GM12878 (cell line): Measurements from ENCODE around the gene PDGFD.

ENCODE experiments used
- ATF3 ChIP-seq: IDR thresholded peaks from 2 replicates; pipeline ENCODE4 v1.6.1; 2011; ENCODE audit warnings: low read depth, mild to moderate bottlenecking, low read length, moderate library complexity, borderline replicate concordance; ENCODE audit errors: extremely low read depth
- BCL11A ChIP-seq: IDR thresholded peaks from 2 replicates; pipeline ENCODE4 v1.6.1; 2011; ENCODE audit warnings: low read depth, low read length
- CTCF ChIP-seq, 3 experiments: IDR thresholded peaks in 2 of 3; conservative IDR thresholded peaks in 1 of 3; 2 replicates each; pipeline ENCODE4 v1.5.1; 2011; ENCODE audit warnings: low read depth in 3 of 3, low read length in 3 of 3, mild to moderate bottlenecking in 3 of 3, control low read depth in 2 of 3, moderate library complexity in 2 of 3, inconsistent platforms in 1 of 3, mixed read lengths in 1 of 3; ENCODE audit not compliant: control insufficient read depth in 2 of 3, insufficient read depth in 1 of 3; ENCODE audit errors: extremely low read depth in 1 of 3
- EGR1 ChIP-seq, 2 experiments: IDR thresholded peaks; 1 replicate in 1 of 2; 2 replicates in 1 of 2; pipeline ENCODE4 v1.6.1; 2011 to 2012; ENCODE audit warnings: low read depth in 2 of 2, low read length in 2 of 2, borderline replicate concordance in 1 of 2, mild to moderate bottlenecking in 1 of 2, moderate library complexity in 1 of 2
- ETV6 ChIP-seq, 2 experiments: fragments of 450-650 bp in 1 of 2; IDR thresholded peaks in 1 of 2; conservative IDR thresholded peaks in 1 of 2; 2 replicates each; pipeline ENCODE4 v1.6.1; 2014; ENCODE audit warnings: antibody characterized with exemption in 1 of 2, borderline replicate concordance in 1 of 2, low read depth in 1 of 2, mild to moderate bottlenecking in 1 of 2, moderate library complexity in 1 of 2
- FOXM1 ChIP-seq: IDR thresholded peaks from 2 replicates; pipeline ENCODE4 v1.6.1; 2012; ENCODE audit warnings: low read depth, mild to moderate bottlenecking, inconsistent platforms, low read length, moderate library complexity
- KDM1A ChIP-seq: fragments of 200-600 bp; sonication (generic); IDR thresholded peaks from 2 replicates; pipeline ENCODE4 v1.6.1; 2016; ENCODE audit warnings: borderline replicate concordance
- POLR2A ChIP-seq: IDR thresholded peaks from 2 replicates; pipeline ENCODE4 v1.6.1; 2011; ENCODE audit warnings: low read depth, mild to moderate bottlenecking, low read length
- RAD21 ChIP-seq: IDR thresholded peaks from 2 replicates; pipeline ENCODE4 v1.6.1; 2011; ENCODE audit warnings: mild to moderate bottlenecking, low read depth, low read length, moderate library complexity; ENCODE audit not compliant: insufficient read depth
- TF ChIP-seq, protein P1 (sequence below): fragments of 450-650 bp; conservative IDR thresholded peaks from 2 replicates; pipeline ENCODE4 v1.6.1; 2017; ENCODE audit warnings: mild to moderate bottlenecking, moderate library complexity

GRCh38 chr11:104120493-104121137, 43.3 kb downstream of the PDGFD start:
- no peak for TF ChIP-seq RAD21
- no peak for TF ChIP-seq FOXM1
- TF ChIP-seq CTCF (IDR thresholded peaks at IDR 0.05 in 2 of 3, conservative IDR thresholded peaks at IDR 0.05 in 1 of 3; ENCODE audit: control insufficient read depth in 2 of 3, extremely low read depth in 1 of 3, insufficient read depth in 1 of 3, low read depth in 3 of 3, low read length in 3 of 3) = peak in 1 of 3 experiments; percentile 8; a peak in 1 of 6 replicates
- no peak for TF ChIP-seq ETV6 (conservative IDR thresholded peaks at IDR 0.05 in 1 of 2, IDR thresholded peaks at IDR 0.05 in 1 of 2; ENCODE audit: borderline replicate concordance in 1 of 2, low read depth in 1 of 2)
- TF ChIP-seq POLR2A = no peak
- TF ChIP-seq BCL11A = no peak
- TF ChIP-seq, protein P1, sequence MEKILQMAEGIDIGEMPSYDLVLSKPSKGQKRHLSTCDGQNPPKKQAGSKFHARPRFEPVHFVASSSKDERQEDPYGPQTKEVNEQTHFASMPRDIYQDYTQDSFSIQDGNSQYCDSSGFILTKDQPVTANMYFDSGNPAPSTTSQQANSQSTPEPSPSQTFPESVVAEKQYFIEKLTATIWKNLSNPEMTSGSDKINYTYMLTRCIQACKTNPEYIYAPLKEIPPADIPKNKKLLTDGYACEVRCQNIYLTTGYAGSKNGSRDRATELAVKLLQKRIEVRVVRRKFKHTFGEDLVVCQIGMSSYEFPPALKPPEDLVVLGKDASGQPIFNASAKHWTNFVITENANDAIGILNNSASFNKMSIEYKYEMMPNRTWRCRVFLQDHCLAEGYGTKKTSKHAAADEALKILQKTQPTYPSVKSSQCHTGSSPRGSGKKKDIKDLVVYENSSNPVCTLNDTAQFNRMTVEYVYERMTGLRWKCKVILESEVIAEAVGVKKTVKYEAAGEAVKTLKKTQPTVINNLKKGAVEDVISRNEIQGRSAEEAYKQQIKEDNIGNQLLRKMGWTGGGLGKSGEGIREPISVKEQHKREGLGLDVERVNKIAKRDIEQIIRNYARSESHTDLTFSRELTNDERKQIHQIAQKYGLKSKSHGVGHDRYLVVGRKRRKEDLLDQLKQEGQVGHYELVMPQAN = no peak
- TF ChIP-seq KDM1A = no peak
- TF ChIP-seq ATF3 = no peak
- no peak for TF ChIP-seq EGR1 (IDR thresholded peaks at IDR 0.05; ENCODE audit: borderline replicate concordance in 1 of 2, low read depth in 2 of 2, low read length in 2 of 2)
